ENCODE results near the gene NABP1. TPM values are rescaled to one million over a fixed set of nuclear protein-coding genes. Genes with fewer than 3 reads are reported as not detected.

NABP1 gene
- total and polyA plus RNA-seq, 10 of the 15 experiments (the other 5 are each of a cell fraction or from before 2014, with no cell fraction given), result 22.9 to 65.7 (median 39.9) TPM

GRCh38 chr2:191690327-191690726 is 12.4 kb downstream of the NABP1 start:
- Histone ChIP-seq H4K20me1 (ENCODE audit: control insufficient read depth, insufficient read depth) (no peaks in the 10 kb centered on the region), H3K27me3 (replicated peaks in 1 of 2; ENCODE audit: control insufficient read depth in 2 of 2, insufficient read depth in 2 of 2, low read length in 1 of 2) (no peaks in the 10 kb centered on the region), H3K4me3 (no peak overlapping the region), H2AFZ (ENCODE audit: control insufficient read depth, low read depth, low read length) (no peak overlapping the region), H3K4me1 (ENCODE audit: control insufficient read depth, insufficient read depth, low read length) (no peaks in the 10 kb centered on the region), H3K9ac (ENCODE audit: control insufficient read depth, insufficient read depth, low read length) (no peak overlapping the region), H3K27ac (ENCODE audit: control insufficient read depth, insufficient read depth) (no peak overlapping the region), H3K9me3 (replicated peaks; ENCODE audit: control insufficient read depth, insufficient read depth, low read length) (no peaks in the 10 kb centered on the region), H3K36me3 (ENCODE audit: control insufficient read depth in 2 of 2, insufficient read depth in 2 of 2, low read length in 1 of 2) (peaks cover 0 to 10% of the 10 kb centered on the region in 2 experiments; a peak in 2 of 4 replicates), H3K4me2 (ENCODE audit: control insufficient read depth, insufficient read depth) (no peak overlapping the region), H3K79me2 (ENCODE audit: control insufficient read depth, insufficient read depth, low read length) (no peaks in the 10 kb centered on the region)
- WGBS (ENCODE audit: insufficient coverage, insufficient replicate concordance, low lambda C conversion rate, missing lambda C conversion rate), result 49% methylated on average over 3 of the region's 3 CpGs
- ChIA-PET CTCF (interaction anchor here (0.9 to 6.4 kb wide), 2 partner anchors 22 to 125 kb away, joined by 4 to 112 read pairs; no protein-coding TSS in a partner anchor), RAD21 (ENCODE audit: unreplicated experiment) (interaction anchor here (0.8 to 2.4 kb wide), 3 partner anchors 11 to 124 kb away, joined by 3 to 16 read pairs (median 7); no protein-coding TSS in a partner anchor), SMC1A (ENCODE audit: uncharacterized antibody, unreplicated experiment) (interaction anchor here (1.0 to 2.8 kb wide), 3 partner anchors 14 to 122 kb away, joined by 3 to 27 read pairs (median 16); partner anchors contain the start of gene NABP1), POLR2A (no interaction called here)
- intact Hi-C loops (cut with micrococcal nuclease; ENCODE audit: unreplicated experiment) (loop anchor here (2.0 to 10.0 kb wide), 2 partner anchors 52 to 526 kb away; no protein-coding TSS in a partner anchor), in situ Hi-C loops (cut with MboI) (loop anchor here (5.0 kb wide), 1 partner anchor 123 kb away; no protein-coding TSS in a partner anchor)
- DNase-seq (ENCODE audit: low read depth, low spot score) (no peak), ATAC-seq (no peak), FAIRE-seq (no peak)
- BruUV-seq (replicated peaks), result no TSS peak
- TF ChIP-seq, protein P1, sequence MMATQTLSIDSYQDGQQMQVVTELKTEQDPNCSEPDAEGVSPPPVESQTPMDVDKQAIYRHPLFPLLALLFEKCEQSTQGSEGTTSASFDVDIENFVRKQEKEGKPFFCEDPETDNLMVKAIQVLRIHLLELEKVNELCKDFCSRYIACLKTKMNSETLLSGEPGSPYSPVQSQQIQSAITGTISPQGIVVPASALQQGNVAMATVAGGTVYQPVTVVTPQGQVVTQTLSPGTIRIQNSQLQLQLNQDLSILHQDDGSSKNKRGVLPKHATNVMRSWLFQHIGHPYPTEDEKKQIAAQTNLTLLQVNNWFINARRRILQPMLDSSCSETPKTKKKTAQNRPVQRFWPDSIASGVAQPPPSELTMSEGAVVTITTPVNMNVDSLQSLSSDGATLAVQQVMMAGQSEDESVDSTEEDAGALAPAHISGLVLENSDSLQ (IDR thresholded peaks at IDR 0.05), result no peak
- TF ChIP-seq SPI1 (IDR thresholded peaks at IDR 0.05; ENCODE audit: borderline replicate concordance, insufficient read depth, low read depth, low read length) (no peak), CHD2 (IDR thresholded peaks at IDR 0.05; ENCODE audit: borderline replicate concordance, low read depth, low read length) (no peak), USF2 (IDR thresholded peaks at IDR 0.05; ENCODE audit: borderline replicate concordance, low read depth, low read length) (no peak), MYC (IDR thresholded peaks at IDR 0.05; ENCODE audit: insufficient read depth, insufficient read length, insufficient replicate concordance, low read length, severe bottlenecking) (no peak), EED (IDR thresholded peaks at IDR 0.05; ENCODE audit: low read depth) (no peak), SMAD5 (IDR thresholded peaks at IDR 0.05; ENCODE audit: low read depth) (no peak), POU2F2 (IDR thresholded peaks at IDR 0.05; ENCODE audit: borderline replicate concordance, low read depth, low read length) (no peak), NFIC (IDR thresholded peaks at IDR 0.05; ENCODE audit: low read depth, low read length) (no peak), RFX5 (IDR thresholded peaks at IDR 0.05; ENCODE audit: low read depth, low read length) (no peak), JUNB (IDR thresholded peaks at IDR 0.05) (no peak), MTA2 (IDR thresholded peaks at IDR 0.05; ENCODE audit: low read depth) (no peak)
- TF ChIP-seq, protein P2, sequence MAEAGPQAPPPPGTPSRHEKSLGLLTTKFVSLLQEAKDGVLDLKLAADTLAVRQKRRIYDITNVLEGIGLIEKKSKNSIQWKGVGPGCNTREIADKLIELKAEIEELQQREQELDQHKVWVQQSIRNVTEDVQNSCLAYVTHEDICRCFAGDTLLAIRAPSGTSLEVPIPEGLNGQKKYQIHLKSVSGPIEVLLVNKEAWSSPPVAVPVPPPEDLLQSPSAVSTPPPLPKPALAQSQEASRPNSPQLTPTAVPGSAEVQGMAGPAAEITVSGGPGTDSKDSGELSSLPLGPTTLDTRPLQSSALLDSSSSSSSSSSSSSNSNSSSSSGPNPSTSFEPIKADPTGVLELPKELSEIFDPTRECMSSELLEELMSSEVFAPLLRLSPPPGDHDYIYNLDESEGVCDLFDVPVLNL (IDR thresholded peaks at IDR 0.05; ENCODE audit: low read depth, low read length), result no peak
- TF ChIP-seq, protein P3, sequence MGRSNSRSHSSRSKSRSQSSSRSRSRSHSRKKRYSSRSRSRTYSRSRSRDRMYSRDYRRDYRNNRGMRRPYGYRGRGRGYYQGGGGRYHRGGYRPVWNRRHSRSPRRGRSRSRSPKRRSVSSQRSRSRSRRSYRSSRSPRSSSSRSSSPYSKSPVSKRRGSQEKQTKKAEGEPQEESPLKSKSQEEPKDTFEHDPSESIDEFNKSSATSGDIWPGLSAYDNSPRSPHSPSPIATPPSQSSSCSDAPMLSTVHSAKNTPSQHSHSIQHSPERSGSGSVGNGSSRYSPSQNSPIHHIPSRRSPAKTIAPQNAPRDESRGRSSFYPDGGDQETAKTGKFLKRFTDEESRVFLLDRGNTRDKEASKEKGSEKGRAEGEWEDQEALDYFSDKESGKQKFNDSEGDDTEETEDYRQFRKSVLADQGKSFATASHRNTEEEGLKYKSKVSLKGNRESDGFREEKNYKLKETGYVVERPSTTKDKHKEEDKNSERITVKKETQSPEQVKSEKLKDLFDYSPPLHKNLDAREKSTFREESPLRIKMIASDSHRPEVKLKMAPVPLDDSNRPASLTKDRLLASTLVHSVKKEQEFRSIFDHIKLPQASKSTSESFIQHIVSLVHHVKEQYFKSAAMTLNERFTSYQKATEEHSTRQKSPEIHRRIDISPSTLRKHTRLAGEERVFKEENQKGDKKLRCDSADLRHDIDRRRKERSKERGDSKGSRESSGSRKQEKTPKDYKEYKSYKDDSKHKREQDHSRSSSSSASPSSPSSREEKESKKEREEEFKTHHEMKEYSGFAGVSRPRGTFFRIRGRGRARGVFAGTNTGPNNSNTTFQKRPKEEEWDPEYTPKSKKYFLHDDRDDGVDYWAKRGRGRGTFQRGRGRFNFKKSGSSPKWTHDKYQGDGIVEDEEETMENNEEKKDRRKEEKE (IDR thresholded peaks at IDR 0.05), result no peak
